ENCODE results near the gene KIFAP3.
"Not testable (repeated sequence)": the region's sequence is repeated elsewhere in the genome, so short reads cannot be mapped to it uniquely, and the experiment has no call there.

The KIFAP3 gene

DNA sequence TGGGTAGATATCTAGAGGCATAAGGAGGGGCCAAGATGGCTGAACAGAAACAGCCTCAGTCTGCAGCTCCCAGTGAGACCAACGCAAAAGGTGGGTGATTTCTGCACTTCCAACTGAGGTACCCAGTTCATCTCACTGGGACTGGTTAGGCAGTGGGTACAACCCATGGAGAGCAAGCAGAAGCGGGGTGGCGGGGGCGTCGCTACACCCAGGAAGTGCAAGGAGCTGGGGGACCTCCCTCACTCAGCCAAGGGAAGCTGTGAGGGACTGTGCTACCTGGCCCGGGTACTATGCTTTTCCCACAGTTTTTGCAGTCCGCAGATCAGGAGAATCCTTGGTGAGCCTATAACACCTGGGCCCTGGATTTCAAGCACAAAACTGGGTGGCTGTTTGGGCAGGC, 26.0 kb downstream of the KIFAP3 start:
- Histone ChIP-seq H3K4me3 (ENCODE audit: low read length) (no peak overlapping the region), H3K36me3 (ENCODE audit: control insufficient read depth, insufficient read depth, low read length) (peaks cover 5% of the 10 kb centered on the region), H3K9ac (ENCODE audit: low read length) (no peak overlapping the region)

GRCh38 chr1:170044187-170044586, 30.3 kb downstream of the KIFAP3 start:
- H3K36me3 ChIP-seq (ENCODE audit: control insufficient read depth, insufficient read depth, low read length) = peaks cover 1% of the 10 kb centered on the region
- H3K27ac ChIP-seq (ENCODE audit: low read depth, low read length) = no peak overlapping the region
- H3K4me3 ChIP-seq (ENCODE audit: low read length) = no peak overlapping the region
- H3K27me3 ChIP-seq (ENCODE audit: control insufficient read depth, insufficient read depth, low read length) = no peaks in the 10 kb centered on the region
- H3K4me1 ChIP-seq (ENCODE audit: control insufficient read depth, insufficient read depth, low read length) = no peaks in the 10 kb centered on the region
- H3K9ac ChIP-seq (ENCODE audit: low read length) = no peak overlapping the region

More for the DNA sequence above, 26.0 kb downstream of the KIFAP3 start:
- Histone ChIP-seq H3K27ac (ENCODE audit: low read depth, low read length) (no peak overlapping the region), H3K4me1 (ENCODE audit: control insufficient read depth, insufficient read depth, low read length) (no peaks in the 10 kb centered on the region), H3K27me3 (ENCODE audit: control insufficient read depth, insufficient read depth, low read length) (no peaks in the 10 kb centered on the region)

GRCh38 chr1:170041423-170042192, 32.9 kb downstream of the KIFAP3 start:
- peaks cover 6% of the 10 kb centered on the region for H3K36me3 ChIP-seq (ENCODE audit: control insufficient read depth, insufficient read depth, low read length)
- no peaks in the 10 kb centered on the region for H3K27me3 ChIP-seq (ENCODE audit: control insufficient read depth, insufficient read depth, low read length)
- no peaks in the 10 kb centered on the region for H3K4me1 ChIP-seq (ENCODE audit: control insufficient read depth, insufficient read depth, low read length)
- H3K27ac ChIP-seq (ENCODE audit: low read depth, low read length) = no peak overlapping the region
- H3K4me3 ChIP-seq (ENCODE audit: low read length) = no peak overlapping the region
- H3K9ac ChIP-seq (ENCODE audit: low read length) = no peak overlapping the region

DNA sequence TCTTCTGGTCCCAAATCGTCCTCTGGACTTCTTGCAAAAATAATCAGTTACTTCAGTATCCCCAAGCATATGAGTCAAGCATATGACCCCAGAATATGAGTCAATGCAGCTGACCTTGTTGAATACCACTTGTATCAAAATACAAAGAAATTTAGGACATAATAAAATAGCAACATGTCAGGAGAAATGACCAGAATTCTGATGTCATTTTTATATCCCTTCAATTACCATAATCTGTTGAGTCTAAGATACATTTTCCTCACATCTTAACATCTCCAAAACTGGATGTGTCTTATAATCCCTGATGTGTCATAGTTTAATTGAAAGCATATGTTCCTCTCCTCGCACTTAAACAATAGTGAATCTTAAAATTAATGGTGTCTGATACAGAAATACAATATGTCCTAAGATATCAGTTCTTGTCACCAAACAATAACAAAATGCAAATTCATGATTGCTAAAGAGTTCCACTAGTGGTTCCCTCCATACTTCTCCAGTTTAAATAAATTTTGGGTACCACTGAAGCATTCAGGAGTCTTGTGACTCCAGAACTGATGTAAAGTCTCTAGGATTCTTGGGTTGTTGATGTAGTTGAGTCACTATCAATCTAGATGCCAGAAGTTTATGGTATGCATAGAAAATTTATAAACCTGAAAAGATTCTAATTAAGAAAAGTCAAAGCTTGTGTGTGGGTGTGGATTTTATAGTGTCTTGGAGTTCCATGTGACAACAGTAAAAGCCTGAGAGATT, 41.8 kb downstream of the KIFAP3 start:
- Histone ChIP-seq H3K9ac (ENCODE audit: low read length) (no peak overlapping the region), H3K4me1 (ENCODE audit: control insufficient read depth, insufficient read depth, low read length) (no peaks in the 10 kb centered on the region), H3K27me3 (ENCODE audit: control insufficient read depth, insufficient read depth, low read length) (no peaks in the 10 kb centered on the region), H3K36me3 (ENCODE audit: control insufficient read depth, insufficient read depth, low read length) (peaks cover 6% of the 10 kb centered on the region), H3K4me3 (ENCODE audit: low read length) (no peak overlapping the region), H3K27ac (ENCODE audit: low read depth, low read length) (no peak overlapping the region)

DNA sequence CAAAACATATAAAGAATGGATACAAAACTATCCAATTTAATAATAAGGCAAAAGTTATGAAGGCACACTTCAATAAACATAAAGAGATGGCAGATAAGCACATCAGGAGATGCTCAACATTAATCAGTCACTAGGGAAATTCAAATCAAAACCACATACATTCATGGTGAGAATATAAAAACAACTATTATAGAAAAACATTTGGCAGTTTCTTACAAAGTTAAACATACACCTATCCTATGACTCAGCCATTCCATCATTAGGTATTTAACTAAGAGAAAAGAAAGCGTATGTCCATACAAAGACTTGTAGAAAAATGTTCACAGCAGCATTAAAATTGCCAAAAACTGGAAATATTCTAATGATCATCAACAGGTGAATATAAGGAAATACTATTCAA, 44.3 kb downstream of the KIFAP3 start:
- H3K27ac ChIP-seq (ENCODE audit: low read depth, low read length) = no peak overlapping the region
- H3K4me1 ChIP-seq (ENCODE audit: control insufficient read depth, insufficient read depth, low read length) = no peaks in the 10 kb centered on the region
- no peak overlapping the region for H3K4me3 ChIP-seq (ENCODE audit: low read length)
- no peaks in the 10 kb centered on the region for H3K36me3 ChIP-seq (ENCODE audit: control insufficient read depth, insufficient read depth, low read length)
- H3K9ac ChIP-seq (ENCODE audit: low read length) = no peak overlapping the region
- H3K27me3 ChIP-seq (ENCODE audit: control insufficient read depth, insufficient read depth, low read length) = no peaks in the 10 kb centered on the region

- Histone ChIP-seq H3K4me1 (ENCODE audit: control insufficient read depth, insufficient read depth, low read length) (no peaks in the 10 kb centered on the region), H3K36me3 (ENCODE audit: control insufficient read depth, insufficient read depth, low read length) (no peaks in the 10 kb centered on the region), H3K27ac (ENCODE audit: low read depth, low read length) (no peak overlapping the region), H3K4me3 (ENCODE audit: low read length) (no peak overlapping the region), H3K9ac (ENCODE audit: low read length) (no peak overlapping the region), H3K27me3 (ENCODE audit: control insufficient read depth, insufficient read depth, low read length) (no peaks in the 10 kb centered on the region)
These were observed 46.7 kb downstream of the KIFAP3 start for GRCh38 chr1:170027760-170028159.

DNA sequence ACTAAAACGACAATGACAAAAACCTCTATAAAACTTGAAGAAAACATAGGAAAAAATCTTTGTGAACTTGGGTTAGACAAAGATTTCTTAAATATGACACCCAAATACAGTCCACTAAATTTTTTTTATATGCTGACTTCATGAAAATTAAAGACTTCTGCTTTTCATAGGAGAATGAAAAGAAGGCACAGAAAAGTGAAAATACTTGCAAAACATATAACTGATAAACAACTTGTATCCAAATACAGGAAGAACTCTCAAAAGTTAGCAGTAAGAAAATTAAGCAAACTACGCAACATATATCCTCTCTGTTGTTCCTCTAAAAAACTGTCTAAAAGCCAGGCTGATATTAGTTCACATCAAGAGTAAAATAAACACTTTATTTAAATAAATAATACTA, 53.6 kb downstream of the KIFAP3 start:
- H3K4me3 ChIP-seq (ENCODE audit: low read length) = no peak overlapping the region
- H3K27ac ChIP-seq (ENCODE audit: low read depth, low read length) = no peak overlapping the region
- H3K4me1 ChIP-seq (ENCODE audit: control insufficient read depth, insufficient read depth, low read length) = no peaks in the 10 kb centered on the region
- no peaks in the 10 kb centered on the region for H3K27me3 ChIP-seq (ENCODE audit: control insufficient read depth, insufficient read depth, low read length)
- H3K36me3 ChIP-seq (ENCODE audit: control insufficient read depth, insufficient read depth, low read length) = no peaks in the 10 kb centered on the region
- H3K9ac ChIP-seq (ENCODE audit: low read length) = no peak overlapping the region

- Histone ChIP-seq H3K4me3 (ENCODE audit: low read length) (no peak overlapping the region), H3K4me1 (ENCODE audit: control insufficient read depth, insufficient read depth, low read length) (no peaks in the 10 kb centered on the region), H3K9ac (ENCODE audit: low read length) (no peak overlapping the region), H3K27ac (ENCODE audit: low read depth, low read length) (no peak overlapping the region), H3K36me3 (ENCODE audit: control insufficient read depth, insufficient read depth, low read length) (no peaks in the 10 kb centered on the region), H3K27me3 (ENCODE audit: control insufficient read depth, insufficient read depth, low read length) (no peaks in the 10 kb centered on the region)
These were observed 57.0 kb downstream of the KIFAP3 start for GRCh38 chr1:170017478-170017877.

DNA sequence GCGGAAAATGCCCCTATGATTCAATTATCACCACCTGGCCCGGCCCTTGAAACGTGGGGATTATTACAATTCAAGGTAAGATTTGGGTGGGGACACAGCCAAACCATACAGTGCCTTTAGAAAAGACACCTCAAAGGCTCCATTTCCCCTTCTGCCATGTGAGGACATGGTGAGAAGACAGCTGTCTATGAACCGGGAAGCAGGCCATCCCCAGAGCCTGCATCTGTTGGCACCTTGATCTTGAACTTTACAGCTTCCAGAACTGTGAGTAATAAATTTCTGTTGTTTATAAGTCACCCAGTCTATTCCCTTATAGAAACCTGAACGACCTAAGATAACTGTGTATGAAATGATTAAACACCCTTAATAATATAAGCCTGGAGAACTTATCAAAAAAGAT, 61.6 kb downstream of the KIFAP3 start:
- Histone ChIP-seq H3K27ac (ENCODE audit: low read depth, low read length) (no peak overlapping the region), H3K4me1 (ENCODE audit: control insufficient read depth, insufficient read depth, low read length) (no peaks in the 10 kb centered on the region), H3K36me3 (ENCODE audit: control insufficient read depth, insufficient read depth, low read length) (no peaks in the 10 kb centered on the region), H3K27me3 (ENCODE audit: control insufficient read depth, insufficient read depth, low read length) (no peaks in the 10 kb centered on the region), H3K9ac (ENCODE audit: low read length) (no peak overlapping the region), H3K4me3 (ENCODE audit: low read length) (no peak overlapping the region)

DNA sequence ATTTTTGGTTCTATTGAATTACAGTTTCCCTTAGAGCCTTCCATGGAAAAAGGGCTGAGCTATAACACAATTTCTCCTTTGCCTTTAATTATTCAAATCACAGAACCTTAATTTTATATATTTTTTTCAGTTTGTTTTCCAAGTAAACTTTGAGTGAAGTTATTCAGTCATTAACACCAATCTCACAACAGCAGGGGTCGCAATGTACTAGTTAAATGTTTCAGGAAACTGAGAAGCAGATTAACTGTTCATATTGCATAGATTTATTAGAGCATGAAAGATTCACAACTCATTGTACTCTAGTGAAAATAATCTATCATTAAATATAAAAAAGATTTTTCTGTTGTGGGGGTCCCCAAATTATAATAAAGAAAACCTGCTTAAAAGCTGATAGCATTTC, 64.1 kb downstream of the KIFAP3 start:
- Histone ChIP-seq H3K27ac (ENCODE audit: low read depth, low read length) (no peak overlapping the region), H3K27me3 (ENCODE audit: control insufficient read depth, insufficient read depth, low read length) (no peaks in the 10 kb centered on the region), H3K4me3 (ENCODE audit: low read length) (no peak overlapping the region), H3K4me1 (ENCODE audit: control insufficient read depth, insufficient read depth, low read length) (no peaks in the 10 kb centered on the region), H3K9ac (ENCODE audit: low read length) (no peak overlapping the region), H3K36me3 (ENCODE audit: control insufficient read depth, insufficient read depth, low read length) (no peaks in the 10 kb centered on the region)

GRCh38 chr1:170009551-170009950, 64.9 kb downstream of the KIFAP3 start:
- Histone ChIP-seq H3K9ac (ENCODE audit: low read length) (no peak overlapping the region), H3K4me1 (ENCODE audit: control insufficient read depth, insufficient read depth, low read length) (no peaks in the 10 kb centered on the region), H3K27ac (ENCODE audit: low read depth, low read length) (no peak overlapping the region), H3K27me3 (ENCODE audit: control insufficient read depth, insufficient read depth, low read length) (no peaks in the 10 kb centered on the region), H3K36me3 (ENCODE audit: control insufficient read depth, insufficient read depth, low read length) (no peaks in the 10 kb centered on the region), H3K4me3 (ENCODE audit: low read length) (no peak overlapping the region)

GRCh38 chr1:170008745-170009144, 65.8 kb downstream of the KIFAP3 start:
- not testable (repeated sequence) for H3K4me3 ChIP-seq (ENCODE audit: low read length); H3K4me1 ChIP-seq (ENCODE audit: control insufficient read depth, insufficient read depth, low read length); H3K27ac ChIP-seq (ENCODE audit: low read depth, low read length); H3K27me3 ChIP-seq (ENCODE audit: control insufficient read depth, insufficient read depth, low read length); H3K36me3 ChIP-seq (ENCODE audit: control insufficient read depth, insufficient read depth, low read length); H3K9ac ChIP-seq (ENCODE audit: low read length)
